Measurements from ENCODE around the gene SLC44A5.
"Not testable (repeated sequence)": the region's sequence is repeated elsewhere in the genome, so short reads cannot be mapped to it uniquely, and the experiment has no call there.

Gene SLC44A5

DNA sequence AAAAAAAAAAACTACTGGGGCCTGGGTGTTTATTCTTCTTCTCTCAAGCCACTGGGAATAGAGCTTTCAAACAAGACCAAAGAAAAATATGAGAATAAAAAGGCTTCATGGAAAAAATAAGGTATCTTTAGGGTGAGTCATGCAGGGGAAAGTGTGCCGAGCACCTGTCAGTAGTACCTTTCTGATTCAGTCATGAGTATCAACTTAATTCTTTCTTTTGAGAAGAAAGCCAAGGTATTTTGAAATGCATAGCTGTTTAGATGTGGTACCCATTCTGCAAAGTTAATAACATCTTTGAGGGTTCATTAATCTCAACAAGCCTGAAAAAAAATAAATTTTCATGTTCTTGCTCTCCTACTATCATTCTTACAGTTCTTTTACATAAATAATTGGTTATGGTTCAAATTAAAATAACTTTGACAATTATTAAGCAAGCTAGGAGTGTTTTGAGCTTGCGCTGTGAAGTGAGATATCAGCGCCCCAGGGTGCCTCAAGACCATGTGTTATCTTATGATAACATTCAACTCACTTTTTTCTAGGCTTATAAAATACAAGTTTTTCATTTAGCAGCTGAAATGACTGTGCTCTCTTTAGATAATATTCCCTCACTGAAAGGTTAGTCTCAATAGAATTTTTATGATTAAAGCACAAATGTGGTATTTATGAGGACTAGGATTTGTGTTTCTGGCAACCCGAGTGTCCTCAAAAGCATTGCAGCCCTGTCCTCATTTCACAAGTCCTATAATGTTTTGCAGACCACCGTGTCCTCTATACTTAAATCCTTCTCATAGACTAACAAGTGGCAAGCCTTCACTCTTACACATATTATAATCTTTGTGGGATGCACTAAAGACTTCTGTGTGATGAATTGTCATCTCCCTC lies 138.6 kb downstream of the SLC44A5 start:
- no peak for DNase-seq (ENCODE audit: insufficient read length, low spot score)

DNA sequence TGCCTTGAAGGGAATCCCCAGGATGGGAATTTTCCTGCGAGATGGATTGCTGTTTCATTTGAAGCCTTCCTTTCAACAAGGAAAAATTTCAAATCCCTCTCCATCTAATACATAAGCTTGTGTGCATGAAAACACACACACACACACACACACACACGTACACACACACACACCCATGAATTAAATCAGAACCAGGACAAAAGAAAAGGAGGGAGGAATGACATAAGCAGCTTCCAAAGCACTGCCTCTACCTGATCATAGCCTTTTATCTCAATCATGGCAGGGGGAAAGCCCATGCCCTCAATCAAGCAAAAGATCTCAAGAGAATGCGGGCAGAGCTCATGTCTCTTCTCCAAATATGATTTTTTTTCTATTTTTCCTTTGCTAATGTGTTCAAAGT lies 139.7 kb downstream of the SLC44A5 start:
- FAIRE-seq = no peak
- no peak for DNase-seq (ENCODE audit: insufficient read length, low spot score)

More for the DNA sequence above, 138.6 kb downstream of the SLC44A5 start:
- no peak for FAIRE-seq

DNA sequence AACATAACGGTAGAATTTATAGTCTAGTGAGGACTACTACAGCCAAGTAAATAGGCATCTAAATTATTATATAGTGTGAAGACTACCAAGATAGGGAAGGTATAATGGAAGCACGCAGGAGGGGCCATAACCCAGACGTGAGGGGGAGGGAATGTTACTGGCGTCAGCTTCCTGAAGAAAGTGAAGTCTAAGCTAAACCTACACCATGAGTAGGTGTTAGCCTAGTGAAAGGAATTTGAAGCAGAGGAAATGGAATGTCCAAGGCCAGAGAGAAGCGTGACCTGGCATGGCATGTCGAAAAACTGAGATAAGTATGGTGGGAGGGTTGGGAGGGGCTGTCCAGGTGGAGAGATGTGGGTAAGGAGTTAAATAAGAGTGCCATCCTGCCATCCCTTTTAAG lies 140.5 kb downstream of the SLC44A5 start:
- DNase-seq (ENCODE audit: insufficient read length, low spot score) = no peak
- FAIRE-seq = no peak

DNA sequence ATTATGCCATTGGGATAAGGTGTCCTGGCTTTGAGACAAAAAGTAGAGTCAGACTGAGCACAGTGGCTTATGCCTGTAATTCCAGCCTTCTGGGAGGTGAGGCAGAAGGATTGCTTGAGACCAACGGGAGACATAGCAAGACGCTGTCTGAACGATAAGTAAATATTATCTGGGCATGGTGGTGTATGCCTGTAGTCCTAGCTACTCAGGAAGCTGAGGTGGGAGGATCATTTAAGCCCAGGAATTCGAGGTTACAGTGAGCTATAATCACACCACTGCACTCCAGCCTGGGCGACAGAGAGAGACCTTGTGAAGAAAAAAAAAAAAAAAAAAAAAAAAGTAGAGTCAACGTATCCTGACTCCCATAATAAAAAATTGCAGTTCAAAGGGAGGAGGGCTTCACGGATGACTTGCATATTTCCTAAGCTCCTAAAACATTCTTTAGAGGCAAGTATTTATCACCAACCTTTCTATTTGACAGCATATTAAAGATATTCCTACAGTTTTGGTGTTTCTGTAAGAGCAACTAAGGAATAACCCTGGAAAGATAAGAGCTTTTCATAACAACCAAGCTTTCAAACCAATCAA lies 141.2 kb downstream of the SLC44A5 start:
- FAIRE-seq (no peak), DNase-seq (ENCODE audit: insufficient read length, low spot score) (no peak)

DNA sequence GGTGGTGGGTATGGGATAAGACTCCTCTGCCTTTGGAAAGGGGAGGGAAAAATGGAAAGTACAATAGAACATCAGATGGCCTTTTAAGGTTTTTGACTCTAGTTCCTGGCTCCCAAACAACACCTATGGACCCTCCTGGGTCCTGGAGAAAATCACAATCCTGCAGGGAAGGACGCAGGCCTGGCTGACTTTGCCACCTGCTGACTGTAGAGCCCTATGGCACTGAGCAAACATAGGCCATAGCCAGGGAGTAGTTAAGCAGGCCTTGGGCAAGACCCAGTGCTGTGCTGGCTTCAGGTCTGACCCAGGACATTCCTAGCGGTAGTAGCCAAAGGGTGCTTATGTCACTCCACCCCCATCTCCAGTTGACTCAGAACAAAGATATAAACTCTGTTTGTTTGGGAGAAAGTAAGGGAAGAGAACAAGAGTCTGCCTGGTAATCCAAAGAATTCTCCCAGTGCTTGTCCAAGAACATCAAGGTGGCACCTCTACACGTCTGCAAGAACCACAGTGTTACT lies 149.0 kb downstream of the SLC44A5 start:
- no peak for FAIRE-seq
- DNase-seq (ENCODE audit: insufficient read length, low spot score) = no peak

DNA sequence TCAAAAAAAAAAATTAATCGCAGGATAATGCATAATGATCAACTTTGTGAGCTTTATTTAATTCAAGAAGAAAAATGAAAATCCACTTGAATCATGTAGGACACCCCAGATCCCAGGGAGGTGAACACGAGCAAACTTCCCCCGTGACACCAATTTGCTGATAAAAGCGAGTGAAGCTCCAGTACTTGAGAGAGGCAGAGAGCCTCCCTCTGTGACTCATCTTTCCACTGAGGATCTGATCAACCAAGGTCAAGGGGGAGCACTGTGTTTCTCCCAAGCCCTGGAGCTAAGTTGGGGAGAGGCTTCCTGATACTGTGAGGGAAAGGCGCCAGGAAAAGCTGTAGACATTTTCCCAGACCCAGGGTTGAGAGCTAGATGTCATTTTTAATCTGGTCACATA lies 160.9 kb downstream of the SLC44A5 start:
- no peak for FAIRE-seq
- no peak for DNase-seq (ENCODE audit: insufficient read length, low spot score)

DNA sequence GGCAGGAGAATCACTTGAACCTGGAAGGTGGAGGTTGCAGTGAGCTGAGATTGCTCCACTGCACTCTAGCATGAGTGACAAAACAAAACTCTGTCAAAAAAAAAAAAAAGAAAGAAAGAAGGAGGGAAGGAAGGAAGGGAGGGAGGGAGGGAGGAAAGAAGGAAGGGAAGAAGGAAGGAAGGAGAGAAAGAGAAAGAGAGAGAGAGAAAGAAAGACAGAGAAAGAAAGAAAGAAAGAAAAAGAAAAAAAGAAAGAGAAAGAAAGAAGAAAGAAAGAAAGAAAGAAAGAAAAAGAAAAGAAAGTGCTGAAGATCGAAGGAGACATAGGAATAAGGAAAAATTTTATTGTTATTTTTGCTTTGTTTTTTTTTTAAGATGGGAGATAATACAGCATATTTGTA lies 166.7 kb downstream of the SLC44A5 start:
- no peak for FAIRE-seq
- DNase-seq (ENCODE audit: insufficient read length, low spot score) = no peak

DNA sequence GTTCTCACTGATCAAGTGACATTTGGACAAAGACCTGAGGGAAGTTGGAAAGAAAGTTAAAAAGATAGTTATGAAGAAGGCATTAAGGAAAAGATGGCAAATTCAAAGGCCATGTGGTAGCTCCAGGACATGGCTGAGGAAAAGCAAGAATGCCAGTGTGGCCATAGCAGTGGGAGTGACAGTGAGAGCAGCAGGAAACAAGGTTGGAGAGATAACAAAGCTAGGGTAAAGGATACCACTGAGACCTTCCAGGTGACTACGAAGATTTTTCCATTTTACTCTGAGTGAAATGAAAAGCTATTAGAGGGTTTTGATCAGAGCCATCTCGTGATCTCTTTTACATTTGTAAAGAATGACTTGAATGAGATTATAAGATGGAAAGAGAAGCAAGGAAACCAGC lies 170.6 kb downstream of the SLC44A5 start:
- FAIRE-seq (no peak), DNase-seq (ENCODE audit: insufficient read length, low spot score) (no peak)

DNA sequence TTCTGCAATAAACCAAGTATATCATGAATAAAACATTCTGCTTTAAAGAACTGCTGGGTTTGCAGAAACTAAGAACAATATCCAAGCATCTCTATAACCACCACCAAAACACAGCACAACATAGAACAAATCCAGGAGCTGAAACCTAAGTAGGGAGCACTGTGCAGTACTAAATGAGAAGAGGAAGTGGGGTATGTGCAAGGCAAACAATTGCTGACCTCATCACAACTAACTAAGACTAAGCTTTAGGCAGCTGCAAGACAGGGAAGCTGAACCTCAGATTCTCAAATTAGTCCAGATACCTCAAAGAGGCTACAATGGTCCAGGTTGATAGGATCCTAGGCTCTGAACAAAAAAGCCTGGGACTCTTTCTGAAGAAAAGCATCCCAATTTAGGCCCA lies 172.6 kb downstream of the SLC44A5 start:
- FAIRE-seq (no peak), DNase-seq (ENCODE audit: insufficient read length, low spot score) (no peak)

DNA sequence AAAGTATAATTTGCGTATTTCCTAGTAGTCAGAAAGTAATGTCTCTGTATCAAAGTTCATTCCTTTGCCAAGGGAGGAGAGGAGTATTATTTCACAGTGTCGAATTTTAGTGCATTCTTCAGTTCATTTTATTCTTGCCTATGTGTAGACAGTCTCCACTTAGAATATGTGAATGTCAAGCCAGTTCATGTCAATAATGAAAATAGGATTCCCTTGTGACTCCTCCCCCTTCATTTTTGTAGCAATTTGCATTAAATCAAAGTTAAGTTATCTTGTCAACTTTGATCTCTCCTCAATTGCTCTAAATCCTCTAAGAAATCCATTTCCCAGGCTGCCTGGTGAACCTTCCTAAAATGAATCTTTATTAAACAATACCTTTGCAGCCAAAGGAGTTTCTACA lies 179.1 kb downstream of the SLC44A5 start:
- FAIRE-seq (no peak), DNase-seq (ENCODE audit: insufficient read length, low spot score) (no peak)

DNA sequence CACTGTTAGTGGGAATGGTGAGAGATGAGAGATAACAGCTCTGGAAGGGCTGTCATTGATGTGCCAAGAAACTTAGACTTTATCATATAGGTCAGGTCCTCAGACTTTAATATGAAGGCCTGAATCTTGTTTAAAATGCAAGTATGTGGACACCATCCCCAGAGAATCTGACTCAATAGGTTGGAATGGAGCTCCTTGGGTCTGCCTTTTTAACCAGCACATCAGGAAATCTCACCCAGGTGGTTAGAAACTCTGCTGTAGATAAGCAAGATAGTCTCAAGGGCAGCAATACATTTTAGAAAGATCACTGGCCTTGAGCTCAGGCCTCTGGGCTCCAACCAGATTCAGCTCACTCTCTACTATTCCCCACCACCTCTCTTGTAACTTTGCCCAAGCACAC lies 180.4 kb downstream of the SLC44A5 start:
- no peak for DNase-seq (ENCODE audit: insufficient read length, low spot score)
- FAIRE-seq = no peak

DNA sequence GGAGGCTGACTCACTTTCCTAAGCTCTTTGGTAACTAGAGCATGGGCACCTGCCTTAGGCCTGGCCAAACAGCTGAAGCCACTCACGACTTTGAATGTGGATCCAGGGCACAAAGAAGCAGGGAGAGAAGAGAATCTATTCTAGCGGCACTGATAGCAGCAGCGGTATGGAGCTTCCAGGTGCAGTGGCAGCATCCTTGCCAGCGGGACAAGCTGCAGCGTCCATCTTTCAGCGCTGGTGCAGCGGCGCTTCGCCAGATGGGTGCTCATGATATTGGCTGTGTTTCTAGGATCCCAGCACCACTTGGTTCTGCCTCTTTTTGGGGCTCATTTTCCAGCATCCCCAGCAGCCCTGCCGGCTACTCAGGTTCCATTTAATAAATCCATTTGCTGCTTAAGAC lies 184.2 kb downstream of the SLC44A5 start:
- FAIRE-seq (no peak), DNase-seq (ENCODE audit: insufficient read length, low spot score) (no peak)

DNA sequence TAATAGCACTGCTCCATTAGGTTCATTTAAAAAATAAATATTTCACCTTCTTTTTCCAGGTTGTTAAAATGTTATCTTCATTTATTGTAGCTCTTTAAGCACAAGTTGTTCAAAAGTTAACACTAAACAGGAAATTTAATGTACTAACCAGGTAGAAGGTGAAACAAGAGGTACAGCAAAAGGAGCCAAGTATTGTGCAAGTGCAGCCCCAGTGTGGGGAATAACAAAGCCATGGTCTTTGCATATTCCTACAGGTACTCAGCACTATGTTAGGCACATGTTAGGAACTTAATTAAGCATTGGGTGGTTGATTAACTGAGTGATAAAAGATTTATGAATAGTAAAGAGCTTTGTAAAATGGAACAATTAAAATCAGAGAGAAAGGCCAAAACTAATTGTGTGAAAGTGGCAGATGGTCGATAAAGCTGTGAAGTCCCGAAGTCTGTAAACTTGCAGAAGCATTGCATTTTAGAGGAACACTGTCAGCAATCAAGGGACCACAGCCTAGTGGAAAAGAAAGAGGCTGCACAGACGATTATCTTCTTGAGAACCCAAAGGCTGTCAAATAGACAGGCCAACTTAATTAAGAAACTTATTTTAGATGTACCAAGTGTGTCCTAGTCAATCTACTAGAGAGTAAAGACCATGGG lies 185.8 kb downstream of the SLC44A5 start:
- DNase-seq (ENCODE audit: insufficient read length, low spot score) = no peak
- no peak for FAIRE-seq

DNA sequence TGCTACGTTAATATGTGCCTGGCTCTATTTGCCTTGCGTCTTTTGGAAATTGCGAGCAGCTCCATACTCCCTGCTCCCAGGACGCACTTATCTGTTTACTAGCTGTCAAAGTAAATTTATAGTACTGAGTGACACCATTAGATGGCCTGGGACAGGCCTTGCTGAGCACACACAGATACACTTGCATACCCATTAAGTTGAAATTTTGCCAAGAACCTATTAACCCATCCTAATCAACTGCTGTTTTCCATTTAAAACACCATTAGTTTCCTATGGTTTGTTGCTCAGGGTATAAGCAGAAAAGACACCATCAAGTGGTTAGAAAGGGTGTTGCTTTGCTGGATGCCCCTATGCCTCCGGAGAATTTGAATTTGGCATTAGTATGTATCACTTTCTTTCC lies 187.3 kb downstream of the SLC44A5 start:
- no peak for DNase-seq (ENCODE audit: insufficient read length, low spot score)

DNA sequence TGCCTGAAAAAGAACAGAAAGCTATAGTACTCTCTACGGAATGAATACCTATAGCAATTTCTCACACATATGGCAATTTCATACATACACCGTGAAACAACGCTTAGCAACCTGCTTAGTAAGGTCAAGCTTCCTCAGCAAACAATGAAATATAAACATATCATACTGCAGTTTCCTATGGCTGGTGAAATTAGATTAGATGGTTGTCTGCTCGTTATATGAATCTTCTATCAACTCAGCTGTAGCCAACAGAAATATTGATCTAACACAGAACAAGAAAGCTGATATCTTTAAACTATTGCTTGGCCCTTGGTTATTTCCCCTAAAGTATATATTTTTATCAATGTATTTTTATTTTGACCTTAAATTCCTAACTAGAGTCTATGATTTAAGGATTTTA lies 187.8 kb downstream of the SLC44A5 start:
- DNase-seq (ENCODE audit: insufficient read length, low spot score) (no peak), FAIRE-seq (no peak)

More for the DNA sequence above, 187.3 kb downstream of the SLC44A5 start:
- FAIRE-seq = no peak

DNA sequence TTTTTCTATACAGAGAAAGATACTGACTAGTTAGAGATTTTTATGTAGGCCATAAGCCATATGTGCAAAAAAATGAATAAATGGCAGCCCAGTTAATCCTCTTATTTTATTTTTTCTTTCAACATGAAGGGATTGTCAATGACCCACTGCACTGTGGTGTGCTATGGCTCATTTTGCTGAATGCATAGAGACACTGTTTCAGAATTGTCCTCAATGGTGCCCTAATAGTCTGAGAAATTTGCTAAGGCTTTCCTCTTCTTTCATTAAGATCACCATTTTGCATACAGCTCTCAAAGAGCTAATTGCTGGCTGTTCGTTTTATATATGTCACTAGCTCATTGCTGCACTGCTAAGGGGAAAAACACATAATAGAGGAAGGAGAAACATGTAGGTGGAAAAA lies 189.5 kb downstream of the SLC44A5 start:
- FAIRE-seq (no peak), DNase-seq (ENCODE audit: insufficient read length, low spot score) (no peak)

DNA sequence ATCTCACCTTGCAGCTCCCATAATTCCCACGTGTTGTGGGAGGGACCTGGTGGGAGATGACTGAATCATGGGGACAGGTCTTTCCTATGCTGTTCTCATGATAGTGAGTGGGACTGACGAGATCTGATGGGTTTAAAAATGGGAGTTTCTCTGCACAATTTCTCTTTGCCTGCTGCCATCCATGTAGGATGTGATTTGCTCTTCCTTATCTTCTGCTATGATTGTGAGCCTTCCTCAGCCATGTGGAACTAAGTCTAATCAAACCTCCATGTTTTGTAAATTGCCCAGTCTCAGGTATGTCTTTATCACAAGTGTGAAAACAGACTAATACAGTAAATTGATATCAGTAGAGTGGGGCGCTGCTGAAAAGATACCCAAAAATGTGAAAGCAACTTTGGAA lies 195.7 kb downstream of the SLC44A5 start:
- no peak for DNase-seq (ENCODE audit: insufficient read length, low spot score)
- no peak for FAIRE-seq

DNA sequence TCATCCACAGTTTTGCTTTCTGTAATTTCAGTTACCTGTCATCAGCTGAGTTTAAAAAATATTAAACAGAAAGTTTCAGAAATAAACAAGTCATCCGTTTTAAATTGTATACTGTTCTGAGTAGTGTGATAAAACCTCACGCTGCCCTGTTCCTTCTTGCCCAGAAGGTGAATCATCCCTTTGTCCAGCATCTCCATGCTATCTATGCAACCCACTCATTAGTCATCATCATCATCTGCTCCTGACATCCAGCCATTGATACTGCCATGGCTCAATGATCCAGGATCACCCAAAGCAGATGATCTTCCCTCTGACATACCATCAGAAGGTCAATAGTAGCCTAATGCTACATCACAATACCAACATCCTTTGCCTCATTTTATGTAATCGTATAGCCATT lies 198.3 kb downstream of the SLC44A5 start:
- FAIRE-seq (no peak), DNase-seq (ENCODE audit: insufficient read length, low spot score) (no peak)

DNA sequence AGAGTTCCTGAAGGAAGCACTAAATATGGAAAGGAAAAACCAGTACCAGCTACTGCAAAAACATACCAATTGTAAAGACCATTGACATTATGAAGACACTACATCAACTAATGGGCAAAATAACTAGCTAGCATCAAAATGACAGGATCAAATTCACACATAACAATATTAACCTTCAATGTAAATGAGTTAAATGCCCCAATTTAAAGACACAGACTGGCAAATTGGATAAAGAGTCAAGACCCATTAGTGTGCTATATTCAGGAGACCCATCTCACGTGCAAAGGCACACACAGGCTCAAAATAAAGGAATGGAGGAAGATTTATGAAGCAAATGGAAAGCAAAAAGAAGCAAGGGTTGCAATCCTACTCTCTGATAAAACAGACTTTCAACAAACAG lies 206.2 kb downstream of the SLC44A5 start:
- not testable (repeated sequence) for FAIRE-seq; DNase-seq (ENCODE audit: insufficient read length, low spot score)

DNA sequence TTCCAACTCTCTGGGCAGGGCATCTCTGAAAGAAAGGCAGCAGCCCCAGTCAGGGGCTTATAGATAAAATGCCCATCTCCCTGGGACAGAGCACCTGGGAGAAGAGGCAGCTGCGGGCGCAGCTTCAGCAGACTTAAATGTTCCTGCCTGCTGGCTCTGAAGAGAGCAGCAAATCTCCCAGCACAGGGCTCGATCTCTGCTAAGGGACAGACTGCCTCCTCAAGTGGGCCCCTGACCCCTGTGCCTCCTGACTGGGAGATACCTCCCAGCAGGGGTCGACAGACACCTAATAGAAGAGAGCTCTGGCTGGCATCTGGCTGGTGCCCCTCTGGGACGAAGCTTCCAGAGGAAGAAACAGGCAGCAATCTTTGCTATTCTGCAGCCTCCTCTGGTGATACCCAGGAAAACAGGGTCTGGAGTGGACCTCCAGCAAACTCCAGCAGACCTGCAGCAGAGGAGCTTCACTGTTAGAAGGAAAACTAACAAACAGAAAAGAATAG lies 207.7 kb downstream of the SLC44A5 start:
- not testable (repeated sequence) for FAIRE-seq

DNA sequence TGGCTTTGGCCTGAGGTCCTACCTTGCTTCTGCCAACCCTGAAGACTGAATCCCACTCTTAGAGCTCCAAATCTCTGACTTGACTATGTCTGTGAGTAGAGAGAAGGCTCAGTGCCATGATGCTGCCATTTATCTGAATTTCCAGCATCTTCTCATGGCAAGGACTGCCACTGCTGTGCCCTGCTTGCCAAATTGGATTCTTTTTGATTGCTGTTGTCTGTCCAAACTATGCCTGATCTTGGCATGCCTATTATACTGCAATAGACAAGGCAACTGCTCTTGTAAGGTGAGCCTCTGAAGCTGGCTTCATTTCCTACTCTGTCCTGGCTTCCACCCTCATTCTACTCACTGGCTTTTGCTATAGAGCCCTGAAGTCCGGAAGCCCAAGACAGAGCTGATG lies 210.2 kb downstream of the SLC44A5 start:
- no peak for FAIRE-seq
- no peak for DNase-seq (ENCODE audit: insufficient read length, low spot score)

More for the DNA sequence above, 207.7 kb downstream of the SLC44A5 start:
- not testable (repeated sequence) for DNase-seq (ENCODE audit: insufficient read length, low spot score)
